Stimulated activated CD4-positive, alpha-beta T cell treated with anti-CD3 and anti-CD28 coated beads, Interleukin-4, amount 100 ng/mL, for 48 hours (primary cell): ENCODE measurements around the gene DST.

Experiments
- DNase-seq, 2 donors: peaks; one replicate each; pipeline ENCODE4 v3.0.0-alpha.2; 2020; ENCODE audit warnings: low read depth in 2 of 2

DST gene

GRCh38 chr6:56538851-56539250 lies 103.8 kb downstream of the DST start:
- no peak for DNase-seq

GRCh38 chr6:56537223-56537770 lies 105.4 kb downstream of the DST start:
- no peak for DNase-seq

GRCh38 chr6:56536536-56536935 lies 106.2 kb downstream of the DST start:
- DNase-seq = no peak

GRCh38 chr6:56535626-56536025 lies 107.1 kb downstream of the DST start:
- no peak for DNase-seq

- DNase-seq = no peak
Observed at GRCh38 chr6:56534680-56535419, 107.8 kb downstream of the DST start.

- no peak for DNase-seq
Observed at GRCh38 chr6:56532766-56533551, 109.7 kb downstream of the DST start.

GRCh38 chr6:56531839-56532595 lies 110.7 kb downstream of the DST start:
- no peak for DNase-seq

- no peak for DNase-seq
Observed at GRCh38 chr6:56529594-56530191, 113.0 kb downstream of the DST start.

GRCh38 chr6:56528412-56528841 lies 114.3 kb downstream of the DST start:
- no peak for DNase-seq

- DNase-seq = no peak
Observed at GRCh38 chr6:56527934-56528333, 114.8 kb downstream of the DST start.

- DNase-seq = no peak
Observed at GRCh38 chr6:56526860-56527544, 115.7 kb downstream of the DST start.

GRCh38 chr6:56525974-56526789 lies 116.5 kb downstream of the DST start:
- DNase-seq = no peak

- DNase-seq = no peak
Observed at GRCh38 chr6:56524891-56525703, 117.6 kb downstream of the DST start.

- DNase-seq = no peak
Observed at GRCh38 chr6:56522495-56523270, 120.0 kb downstream of the DST start.

GRCh38 chr6:56521976-56522375 lies 120.7 kb downstream of the DST start:
- no peak for DNase-seq

- no peak for DNase-seq
Observed at GRCh38 chr6:56521454-56521853, 121.2 kb downstream of the DST start.

GRCh38 chr6:56520218-56520617 lies 122.5 kb downstream of the DST start:
- no peak for DNase-seq

- DNase-seq = no peak
Observed at GRCh38 chr6:56518995-56519767, 123.5 kb downstream of the DST start.
